GM23338 (cell line): Measurements from ENCODE around the gene MYL1.

Experiments used
- CREB1 ChIP-seq: fragments of 250-450 bp; sonication (Bioruptor Pico); IDR thresholded peaks from 2 replicates; pipeline ENCODE4 v1.5.0; 2020; ENCODE audit warnings: low read depth, mild to moderate bottlenecking, moderate library complexity
- CTCF ChIP-seq, 2 experiments: fragments of 200-600 bp in 1 of 2; sonication (generic) in 1 of 2; conservative IDR thresholded peaks; 2 replicates each; pipeline versions ENCODE4 v1.5.1 to v1.6.1; 2016 to 2017; ENCODE audit warnings: antibody characterized with exemption in 2 of 2, low read depth in 2 of 2, mild to moderate bottlenecking in 2 of 2, moderate library complexity in 1 of 2
- EZH2 ChIP-seq: fragments of 200-600 bp; sonication (generic); IDR thresholded peaks from one replicate; pipeline ENCODE4 v1.8.0; 2017; ENCODE audit warnings: antibody characterized with exemption, mild to moderate bottlenecking, low read depth; ENCODE audit not compliant: unreplicated experiment

GRCh38 chr2:210262036-210262435, 52.9 kb downstream of the MYL1 start:
- no peak for TF ChIP-seq EZH2
- TF ChIP-seq CTCF (conservative IDR thresholded peaks at IDR 0.05; ENCODE audit: low read depth in 2 of 2): no peak
- TF ChIP-seq CREB1 (CRISPR knock-in tag): no peak
